Karpas-422 (cell line): ENCODE results near the gene DEF6. TPM values are rescaled to one million over a fixed set of nuclear protein-coding genes. Genes with fewer than 3 reads are reported as not detected.

ENCODE experiments used
- DNase-seq: peaks from one replicate; pipeline ENCODE4 v3.0.0-alpha.2; 2015
- H2AFZ ChIP-seq: fragments of 200-600 bp; sonication (generic); 2 replicates; pipeline ENCODE4 v1.6.1; 2014; ENCODE audit warnings: antibody characterized with exemption, low read length, mixed read lengths
- H3K27ac ChIP-seq: fragments of 200-600 bp; sonication (generic); 2 replicates; pipeline ENCODE4 v1.5.1; 2014; ENCODE audit warnings: mild to moderate bottlenecking, low read length, moderate library complexity
- H3K27me3 ChIP-seq: fragments of 200-600 bp; sonication (generic); 2 replicates; pipeline ENCODE4 v1.6.1; 2014; ENCODE audit warnings: low read length, mixed read lengths
- H3K36me3 ChIP-seq: fragments of 200-600 bp; sonication (generic); 2 replicates; pipeline ENCODE4 v1.6.1; 2014; ENCODE audit warnings: low read length, mixed read lengths; ENCODE audit not compliant: insufficient read depth
- H3K4me1 ChIP-seq: fragments of 200-600 bp; sonication (generic); 2 replicates; pipeline ENCODE4 v1.6.1; 2014; ENCODE audit warnings: mild to moderate bottlenecking, low read length, mixed read lengths
- H3K4me2 ChIP-seq: fragments of 200-600 bp; sonication (generic); 2 replicates; pipeline ENCODE4 v1.6.1; 2014; ENCODE audit warnings: low read length, low read depth, mild to moderate bottlenecking; ENCODE audit not compliant: poor library complexity, severe bottlenecking
- H3K4me3 ChIP-seq: fragments of 200-600 bp; sonication (generic); 2 replicates; pipeline ENCODE4 v1.5.1; 2014; ENCODE audit warnings: mild to moderate bottlenecking, antibody characterized with exemption, low read length, mixed read lengths
- H3K79me2 ChIP-seq: fragments of 200-600 bp; sonication (generic); 2 replicates; pipeline ENCODE4 v1.6.1; 2014; ENCODE audit warnings: mild to moderate bottlenecking, low read length, mixed read lengths
- H3K9ac ChIP-seq: fragments of 200-600 bp; sonication (generic); 2 replicates; pipeline ENCODE4 v1.6.0; 2014; ENCODE audit warnings: low read length
- H3K9me2 ChIP-seq: fragments of 200-600 bp; sonication (generic), shearing (Covaris generic); replicated peaks from 2 replicates; pipeline ENCODE4 v1.6.0; 2014; ENCODE audit warnings: mild to moderate bottlenecking, low read length, moderate library complexity; ENCODE audit not compliant: insufficient read depth
- H3K9me3 ChIP-seq: fragments of 300-700, 200-600 bp; sonication (generic); 2 replicates; pipeline ENCODE4 v1.6.1; 2014; ENCODE audit warnings: low read length, mixed read lengths
- H4K20me1 ChIP-seq: fragments of 200-600 bp; sonication (generic); 2 replicates; pipeline ENCODE4 v1.6.1; 2014; ENCODE audit warnings: mild to moderate bottlenecking, antibody characterized with exemption, low read length, low read depth; ENCODE audit not compliant: insufficient read depth
- total RNA-seq: library from RNA; depleted of rRNA; stranded (reverse); fragments of >200 nt; shearing (Covaris generic); gene quantifications from 2 replicates; pipeline ENCODE4 v1.2.3, GENCODE V29; 2014; ENCODE audit warnings: low replicate concordance; rRNA removed

DEF6 gene, protein sequence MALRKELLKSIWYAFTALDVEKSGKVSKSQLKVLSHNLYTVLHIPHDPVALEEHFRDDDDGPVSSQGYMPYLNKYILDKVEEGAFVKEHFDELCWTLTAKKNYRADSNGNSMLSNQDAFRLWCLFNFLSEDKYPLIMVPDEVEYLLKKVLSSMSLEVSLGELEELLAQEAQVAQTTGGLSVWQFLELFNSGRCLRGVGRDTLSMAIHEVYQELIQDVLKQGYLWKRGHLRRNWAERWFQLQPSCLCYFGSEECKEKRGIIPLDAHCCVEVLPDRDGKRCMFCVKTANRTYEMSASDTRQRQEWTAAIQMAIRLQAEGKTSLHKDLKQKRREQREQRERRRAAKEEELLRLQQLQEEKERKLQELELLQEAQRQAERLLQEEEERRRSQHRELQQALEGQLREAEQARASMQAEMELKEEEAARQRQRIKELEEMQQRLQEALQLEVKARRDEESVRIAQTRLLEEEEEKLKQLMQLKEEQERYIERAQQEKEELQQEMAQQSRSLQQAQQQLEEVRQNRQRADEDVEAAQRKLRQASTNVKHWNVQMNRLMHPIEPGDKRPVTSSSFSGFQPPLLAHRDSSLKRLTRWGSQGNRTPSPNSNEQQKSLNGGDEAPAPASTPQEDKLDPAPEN
- total RNA-seq, result 31.3 and 69.9 TPM in 2 replicates

DNA sequence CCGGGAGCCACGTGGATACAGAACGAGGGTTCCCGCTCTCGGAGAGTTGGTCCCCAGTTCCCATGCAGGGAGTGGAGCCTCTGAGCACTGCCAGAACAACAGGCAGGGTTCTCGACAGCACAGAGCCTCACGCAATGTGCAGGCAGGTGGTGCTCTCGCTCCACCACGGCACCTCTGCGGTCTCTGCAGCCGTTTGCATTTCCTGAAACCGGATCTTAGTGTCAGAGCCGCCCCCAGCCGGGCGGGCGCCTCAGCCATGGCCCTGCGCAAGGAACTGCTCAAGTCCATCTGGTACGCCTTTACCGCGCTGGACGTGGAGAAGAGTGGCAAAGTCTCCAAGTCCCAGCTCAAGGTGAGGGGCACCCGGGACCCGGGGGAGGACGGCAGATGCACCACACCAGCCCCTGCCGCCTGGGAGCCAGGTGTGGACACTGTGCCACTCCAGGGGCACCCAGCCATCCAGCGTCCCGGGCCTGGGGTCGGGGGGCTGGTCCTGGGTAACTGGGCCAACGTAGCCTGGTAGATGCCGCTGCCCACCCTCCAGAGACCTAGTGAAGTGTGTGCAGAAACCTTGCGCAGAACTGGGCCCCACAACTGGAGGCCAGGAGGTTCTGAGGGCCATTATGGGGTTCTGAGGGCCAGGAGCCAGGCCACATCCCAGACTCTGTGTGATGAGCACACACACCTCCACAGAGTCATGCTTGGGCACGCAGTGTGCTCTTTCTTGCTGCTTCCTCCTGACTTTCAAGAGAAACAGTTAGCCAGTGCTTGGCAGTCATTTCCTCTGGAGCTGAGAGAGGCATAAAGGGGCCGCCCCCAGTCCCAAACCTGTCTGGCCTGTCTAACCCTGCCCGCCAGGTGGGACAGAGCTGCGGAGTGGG lies at the start of gene DEF6:
Gene DEF6 (plus strand): TSS at position 218 of the 881 bp plus-strand sequence. CDS start 39 bp downstream, at position 257.
- Histone ChIP-seq H3K9me3 (no peaks in the 10 kb centered on the region), H3K9ac (peak within 1 kb of the TSS; percentile 94), H3K27ac (peak within 1 kb of the TSS; percentile 71), H3K36me3 (peaks cover 8% of the 10 kb centered on the region; the same call in 1 of the 2 replicates), H3K4me1 (peaks cover 44% of the 10 kb centered on the region), H3K9me2 (no peaks in the 10 kb centered on the region), H3K4me2 (peak within 1 kb of the TSS; percentile 97), H3K4me3 (peak within 1 kb of the TSS; percentile 93), H4K20me1 (no peaks in the 10 kb centered on the region), H2AFZ (peak within 1 kb of the TSS; percentile 35; the same call in 1 of the 2 replicates), H3K27me3 (no peaks in the 10 kb centered on the region), H3K79me2 (peaks cover 44% of the 10 kb centered on the region)
- peak; percentile 96 for DNase-seq

DNA sequence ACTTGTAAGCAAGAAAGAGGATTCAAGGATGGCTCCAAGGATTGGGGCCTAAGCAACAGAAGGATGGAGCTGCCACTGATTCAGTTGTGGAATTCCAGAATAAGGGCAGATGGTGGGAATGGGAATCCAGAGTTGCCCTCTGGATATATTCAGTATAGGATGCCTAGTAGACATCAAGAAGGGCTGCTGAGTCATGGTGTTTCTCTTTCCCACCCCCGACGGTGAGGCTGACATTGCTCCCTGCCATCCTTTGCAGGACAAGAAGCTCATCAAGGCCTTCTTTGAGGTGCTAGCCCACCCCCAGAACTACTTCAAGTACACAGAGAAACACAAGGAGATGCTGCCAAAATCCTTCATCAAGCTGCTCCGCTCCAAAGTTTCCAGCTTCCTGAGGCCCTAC lies 49.3 kb upstream of the DEF6 start:
- Histone ChIP-seq H3K9ac (no peak overlapping the region), H3K4me1 (peaks cover 3% of the 10 kb centered on the region; the same call in 1 of the 2 replicates), H3K9me3 (no peaks in the 10 kb centered on the region), H2AFZ (no peak overlapping the region), H3K27ac (no peak overlapping the region), H3K36me3 (no peaks in the 10 kb centered on the region), H3K4me2 (no peak overlapping the region), H3K79me2 (peaks cover 47% of the 10 kb centered on the region), H4K20me1 (0 out of 2 replicates have a peak, but pooled peaks cover 9% of the 10 kb centered on the region), H3K4me3 (no peak overlapping the region), H3K27me3 (no peaks in the 10 kb centered on the region), H3K9me2 (no peaks in the 10 kb centered on the region)
- DNase-seq, result no peak

DNA sequence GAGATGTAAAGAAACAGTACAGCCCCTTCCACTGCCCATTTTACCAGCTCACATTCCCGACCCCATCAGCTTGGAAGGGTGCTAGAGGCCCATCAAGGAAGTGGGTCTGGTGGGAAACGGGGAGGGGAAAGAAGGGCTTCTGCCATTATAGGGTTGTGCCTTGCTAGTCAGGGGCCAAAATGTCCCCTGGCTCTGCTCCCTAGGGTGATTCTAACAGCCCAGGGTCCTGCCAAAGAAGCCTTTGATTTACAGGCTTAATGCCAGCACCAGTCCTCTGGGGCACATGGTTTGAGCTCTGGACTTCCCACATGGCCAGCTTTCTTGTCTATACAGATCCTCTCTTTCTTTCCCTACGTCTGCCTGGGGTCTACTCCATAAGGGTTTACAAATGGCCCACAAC lies 48.7 kb upstream of the DEF6 start:
- H3K36me3 ChIP-seq, result no peaks in the 10 kb centered on the region
- no peak overlapping the region for H3K4me2 ChIP-seq
- no peak overlapping the region for H3K27ac ChIP-seq
- peaks cover 54% of the 10 kb centered on the region for H3K79me2 ChIP-seq
- peaks cover 3% of the 10 kb centered on the region; the same call in 1 of the 2 replicates for H3K4me1 ChIP-seq
- H3K9me2 ChIP-seq, result no peaks in the 10 kb centered on the region
- H3K4me3 ChIP-seq, result no peak overlapping the region
- H3K27me3 ChIP-seq, result no peaks in the 10 kb centered on the region
- H3K9ac ChIP-seq, result no peak overlapping the region
- no peak for DNase-seq
- H4K20me1 ChIP-seq, result 0 out of 2 replicates have a peak, but pooled peaks cover 9% of the 10 kb centered on the region
- H2AFZ ChIP-seq, result no peak overlapping the region
- H3K9me3 ChIP-seq, result no peaks in the 10 kb centered on the region

DNA sequence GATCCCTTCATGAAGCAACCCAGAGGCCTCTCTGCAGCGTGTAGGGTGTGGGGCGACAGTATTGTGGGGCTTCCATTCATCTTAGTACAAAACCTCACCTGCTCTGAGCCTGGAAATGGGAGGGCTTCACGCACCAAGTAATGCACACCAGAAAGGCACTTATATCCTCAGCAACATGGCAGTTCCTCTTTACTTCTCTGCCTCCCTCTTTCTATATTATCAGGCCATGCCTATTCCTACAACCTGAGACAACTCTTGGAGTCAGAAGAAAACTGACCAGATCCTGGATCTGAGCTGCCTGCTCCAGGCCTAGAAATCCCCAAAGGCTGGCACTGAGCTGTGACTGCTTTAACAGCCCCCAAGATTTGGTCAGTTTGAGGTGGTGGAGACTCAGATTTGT lies 45.7 kb upstream of the DEF6 start:
- Histone ChIP-seq H3K9ac (no peak overlapping the region), H3K79me2 (peaks cover 71% of the 10 kb centered on the region)
- no peak for DNase-seq

DNA sequence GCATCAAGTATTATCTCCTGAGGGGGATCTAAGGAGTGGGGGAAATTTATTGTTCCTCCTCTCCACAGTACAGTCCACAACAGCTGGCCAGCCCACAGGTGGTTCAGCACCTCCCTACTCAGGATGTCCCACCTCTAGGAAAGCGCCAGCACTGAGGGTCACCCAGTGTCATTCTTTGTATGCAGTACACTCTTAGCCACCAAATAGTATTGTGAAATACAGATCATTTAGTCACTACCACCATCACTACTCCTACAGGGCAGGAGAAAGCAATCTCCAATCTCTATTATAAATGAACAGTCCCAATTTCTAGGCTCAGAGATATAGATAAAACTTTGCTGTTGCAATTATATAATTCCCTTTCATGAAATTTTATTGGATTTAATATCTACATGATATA lies 44.4 kb upstream of the DEF6 start:
- H3K9me2 ChIP-seq, result no peaks in the 10 kb centered on the region
- no peaks in the 10 kb centered on the region for H3K36me3 ChIP-seq
- no peak overlapping the region for H3K4me3 ChIP-seq
- peaks cover 76% of the 10 kb centered on the region for H3K79me2 ChIP-seq
- no peak overlapping the region for H3K4me2 ChIP-seq
- peaks cover 17% of the 10 kb centered on the region for H3K4me1 ChIP-seq
- no peaks in the 10 kb centered on the region for H3K9me3 ChIP-seq
- no peak overlapping the region for H3K27ac ChIP-seq
- H4K20me1 ChIP-seq, result no peaks in the 10 kb centered on the region
- H3K27me3 ChIP-seq, result no peaks in the 10 kb centered on the region
- no peak for DNase-seq
- H3K9ac ChIP-seq, result no peak overlapping the region
- H2AFZ ChIP-seq, result no peak overlapping the region

More for the DNA sequence above, 45.7 kb upstream of the DEF6 start:
- Histone ChIP-seq H3K27ac (no peak overlapping the region), H4K20me1 (no peaks in the 10 kb centered on the region), H3K4me1 (peaks cover 8% of the 10 kb centered on the region), H2AFZ (no peak overlapping the region), H3K27me3 (no peaks in the 10 kb centered on the region), H3K9me2 (no peaks in the 10 kb centered on the region), H3K4me2 (no peak overlapping the region), H3K9me3 (no peaks in the 10 kb centered on the region), H3K4me3 (no peak overlapping the region), H3K36me3 (no peaks in the 10 kb centered on the region)

DNA sequence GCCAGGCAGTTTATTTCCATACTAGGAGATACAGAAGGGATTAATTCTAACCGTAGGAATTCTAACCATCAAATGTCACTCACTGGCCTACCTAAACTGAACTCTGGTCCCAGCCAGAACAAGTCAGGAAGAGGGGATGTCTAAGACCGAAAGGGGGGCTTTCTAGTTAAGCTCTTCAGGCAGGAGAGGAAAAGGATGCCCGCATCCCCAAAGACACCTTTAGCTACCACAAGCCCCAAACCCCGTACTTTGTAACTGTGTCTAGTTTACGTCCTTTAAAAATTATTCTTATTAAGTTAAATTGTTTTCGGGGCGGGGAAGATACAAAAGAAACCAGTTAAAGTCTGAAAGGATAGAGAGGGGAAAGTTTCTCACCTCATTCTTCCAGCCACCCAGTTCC lies 39.3 kb upstream of the DEF6 start:
- Histone ChIP-seq H3K27me3 (no peaks in the 10 kb centered on the region), H3K9me2 (no peaks in the 10 kb centered on the region), H3K27ac (peak overlapping the region; percentile 21; the same call in 1 of the 2 replicates), H3K36me3 (no peaks in the 10 kb centered on the region), H3K9ac (peak overlapping the region; percentile 97), H4K20me1 (no peaks in the 10 kb centered on the region), H3K79me2 (peaks cover 80% of the 10 kb centered on the region), H2AFZ (no peak overlapping the region), H3K4me3 (peak overlapping the region; percentile 83), H3K4me2 (peak overlapping the region; percentile 83), H3K4me1 (peaks cover 42% of the 10 kb centered on the region), H3K9me3 (no peaks in the 10 kb centered on the region)
- no peak for DNase-seq

DNA sequence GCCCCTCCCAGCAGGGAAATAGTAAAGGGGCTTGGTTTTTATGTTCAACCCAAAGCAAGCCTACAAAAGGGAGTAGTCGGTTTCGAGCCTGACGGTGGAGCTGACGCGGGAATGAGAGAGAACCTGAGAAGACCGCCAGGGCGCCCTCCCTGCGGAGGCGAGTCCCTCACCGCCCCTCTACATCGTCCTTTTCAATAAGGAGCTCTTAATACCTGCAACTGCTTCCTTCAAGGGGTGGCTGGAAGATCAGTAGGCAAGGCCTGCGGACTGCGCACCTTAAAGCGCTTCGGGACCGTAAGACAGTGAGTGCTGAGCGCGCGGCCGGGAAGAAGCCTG lies 38.8 kb upstream of the DEF6 start:
- peaks cover 47% of the 10 kb centered on the region for H3K4me1 ChIP-seq
- H3K9me3 ChIP-seq, result no peaks in the 10 kb centered on the region
- peaks cover 77% of the 10 kb centered on the region for H3K79me2 ChIP-seq
- no peaks in the 10 kb centered on the region for H3K9me2 ChIP-seq
- H2AFZ ChIP-seq, result peak overlapping the region; percentile 77
- peak; percentile 84 for DNase-seq
- H3K27ac ChIP-seq, result peak overlapping the region; percentile 21; the same call in 1 of the 2 replicates
- no peaks in the 10 kb centered on the region for H4K20me1 ChIP-seq
- no peaks in the 10 kb centered on the region for H3K27me3 ChIP-seq
- H3K36me3 ChIP-seq, result no peaks in the 10 kb centered on the region
- peak overlapping the region; percentile 83 for H3K4me3 ChIP-seq
- peak overlapping the region; percentile 97 for H3K9ac ChIP-seq
- H3K4me2 ChIP-seq, result peak overlapping the region; percentile 83
